Activated CD8-positive, alpha-beta memory T cell treated with anti-CD3 and anti-CD28 coated beads, Interleukin-2, amount 50 U/mL, for 1 hour (primary cell): ENCODE results near the gene SLCO3A1.

Experiments used
- DNase-seq: peaks from one replicate; pipeline ENCODE4 v3.0.0-alpha.2; 2020; ENCODE audit errors: extremely low read depth

SLCO3A1 gene

GRCh38 chr15:91861223-91861622 is 7.7 kb downstream of the SLCO3A1 start:
- DNase-seq: no peak

GRCh38 chr15:91862891-91863504 is 9.5 kb downstream of the SLCO3A1 start:
- DNase-seq: no peak

DNA sequence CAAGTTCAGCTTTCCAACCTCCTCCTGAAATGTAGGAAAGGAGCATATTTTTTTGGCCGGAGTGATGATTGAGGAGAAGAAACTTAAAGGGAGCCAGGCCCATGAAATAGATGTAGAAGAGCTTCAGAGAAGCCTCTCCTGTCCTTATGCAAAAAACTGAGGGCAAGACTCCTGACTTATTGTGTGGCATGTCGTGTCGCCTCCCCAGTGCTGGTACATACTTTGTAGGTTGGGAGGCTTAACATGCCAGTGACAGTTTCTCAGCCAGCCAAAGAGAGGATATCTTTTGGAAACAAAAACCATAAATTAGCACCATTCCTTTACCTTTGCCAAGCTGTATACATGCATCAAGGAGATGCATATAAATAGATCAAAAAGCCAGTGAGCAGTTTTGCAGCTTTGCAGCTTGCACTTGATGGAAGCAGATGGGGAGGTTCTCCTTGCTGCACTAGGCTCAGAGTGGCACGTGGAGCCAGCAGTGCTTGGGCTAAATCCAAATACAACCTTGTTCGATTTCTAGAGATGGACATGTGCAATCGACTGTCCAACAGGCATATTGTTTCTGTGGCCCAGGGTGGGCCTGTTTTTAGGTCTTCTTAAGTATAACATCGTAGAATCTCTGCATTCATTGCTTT is 10.2 kb downstream of the SLCO3A1 start:
- no peak for DNase-seq

DNA sequence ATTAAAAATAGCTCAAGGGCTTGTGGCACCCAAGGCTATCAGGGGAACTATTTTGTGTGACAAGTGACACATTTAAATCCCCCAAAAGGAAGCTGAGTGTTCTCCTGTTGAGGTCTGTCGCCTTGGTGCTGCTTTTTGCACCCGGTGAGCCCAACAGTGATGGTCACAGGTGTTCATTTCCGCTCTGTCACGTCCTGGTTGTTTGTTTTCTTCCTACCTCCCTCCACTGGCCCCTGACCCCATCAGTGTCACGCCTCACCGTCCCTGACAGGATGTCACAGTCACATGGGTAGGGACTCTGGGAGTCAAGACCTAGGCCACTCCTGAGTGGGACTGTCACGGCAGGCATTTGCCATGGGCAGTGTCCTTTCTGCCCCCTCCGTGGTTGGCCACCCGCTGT is 11.2 kb downstream of the SLCO3A1 start:
- no peak for DNase-seq

GRCh38 chr15:91865486-91865885 is 12.0 kb downstream of the SLCO3A1 start:
- no peak for DNase-seq

DNA sequence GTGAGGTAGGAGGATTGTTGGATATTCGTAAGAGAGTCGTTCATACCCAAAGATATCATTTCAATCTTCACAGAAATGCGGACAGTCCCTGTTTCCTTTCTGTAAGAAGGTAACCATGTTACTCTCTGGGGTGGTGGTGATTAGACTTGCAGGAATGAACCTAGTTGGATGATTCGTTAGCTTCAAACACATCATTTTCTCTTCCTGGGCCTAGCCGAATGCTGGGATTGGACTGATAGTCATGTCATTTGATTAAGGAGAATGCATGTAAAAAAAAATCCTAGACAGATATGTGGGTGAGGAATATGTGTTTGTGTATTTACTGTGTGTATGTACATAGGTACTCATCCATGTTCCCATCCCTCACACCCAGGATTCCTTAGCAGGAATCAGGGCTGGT is 12.4 kb downstream of the SLCO3A1 start:
- DNase-seq: no peak

GRCh38 chr15:91866371-91866905 is 12.9 kb downstream of the SLCO3A1 start:
- no peak for DNase-seq

GRCh38 chr15:91866971-91867372 is 13.5 kb downstream of the SLCO3A1 start:
- DNase-seq: no peak

GRCh38 chr15:91867581-91868026 is 14.1 kb downstream of the SLCO3A1 start:
- DNase-seq: no peak

- no peak for DNase-seq
Observed at GRCh38 chr15:91870876-91871537, 17.5 kb downstream of the SLCO3A1 start.

GRCh38 chr15:91871837-91872236 is 18.3 kb downstream of the SLCO3A1 start:
- no peak for DNase-seq

- DNase-seq: no peak
Observed at GRCh38 chr15:91872356-91873137, 19.0 kb downstream of the SLCO3A1 start.

- DNase-seq: no peak
Observed at GRCh38 chr15:91873138-91873536, 19.6 kb downstream of the SLCO3A1 start.

DNA sequence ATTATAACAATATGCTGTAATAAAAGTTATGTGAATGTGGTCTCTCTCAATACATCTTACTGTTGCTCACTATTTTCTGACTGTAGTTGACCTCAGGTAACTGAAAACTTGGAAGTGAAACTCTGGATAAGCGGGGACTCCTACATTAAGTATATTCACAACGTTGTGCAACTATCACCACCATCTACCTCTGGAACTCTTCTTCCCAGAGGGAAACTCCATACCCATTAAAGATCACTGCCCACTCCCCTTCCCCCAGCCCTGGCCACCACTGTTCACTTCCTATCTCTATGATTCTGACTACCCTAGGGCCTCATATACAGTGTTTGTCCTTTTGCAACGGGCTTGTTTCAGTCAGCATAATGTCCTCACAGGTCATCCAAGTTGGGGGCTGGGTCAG is 20.7 kb downstream of the SLCO3A1 start:
- DNase-seq: no peak

DNA sequence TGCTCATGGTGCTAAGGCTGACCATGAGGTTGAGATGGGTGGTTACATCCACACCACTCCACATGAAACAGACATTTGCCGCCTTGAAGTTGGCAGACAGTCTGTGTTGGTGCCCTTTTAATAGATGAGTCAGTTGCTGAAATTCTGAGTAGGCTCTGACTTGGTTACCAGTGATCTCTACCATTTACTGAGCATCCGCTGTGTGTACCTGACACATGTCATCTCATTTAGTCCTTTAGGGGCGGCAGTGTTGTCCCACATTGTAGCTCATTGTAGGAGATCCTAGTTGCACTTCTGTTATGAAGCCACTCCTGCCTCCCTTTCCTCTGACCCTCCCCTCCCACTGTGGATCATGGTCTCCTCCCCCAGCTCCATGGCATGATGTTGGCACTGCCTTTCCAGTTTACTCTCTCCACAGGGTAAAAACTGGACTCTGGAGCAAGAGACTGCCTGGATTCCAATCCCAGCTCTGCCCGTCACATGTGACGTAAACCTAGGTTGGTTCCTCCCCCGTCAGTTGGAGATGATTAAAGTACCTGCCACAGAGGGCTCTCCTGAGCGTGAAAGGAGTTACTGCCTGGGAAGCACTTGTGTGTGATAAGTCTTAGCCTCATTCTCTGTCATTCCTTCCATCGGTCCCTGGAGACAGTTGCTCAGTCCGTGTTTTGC is 21.6 kb downstream of the SLCO3A1 start:
- no peak for DNase-seq

GRCh38 chr15:91876187-91876586 is 22.7 kb downstream of the SLCO3A1 start:
- no peak for DNase-seq

- no peak for DNase-seq
Observed at GRCh38 chr15:91878319-91878870, 24.9 kb downstream of the SLCO3A1 start.

DNA sequence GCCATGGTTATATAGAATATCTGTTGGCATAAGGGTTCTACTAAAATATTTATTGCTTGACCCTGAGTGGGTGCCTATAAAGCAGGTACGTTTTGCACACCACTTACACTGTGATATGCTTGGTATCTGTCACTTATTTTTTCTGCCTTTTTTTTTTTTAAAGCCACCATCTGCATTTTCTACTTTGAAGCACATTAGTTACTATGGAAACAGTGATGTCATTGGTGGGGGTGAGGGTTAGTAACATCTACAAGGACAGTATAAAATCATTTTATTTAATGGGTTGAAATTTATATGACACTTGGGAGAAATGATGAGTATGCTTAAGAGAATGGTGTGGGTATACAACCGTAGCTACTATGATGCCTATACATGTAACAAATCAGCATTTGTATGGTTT is 25.6 kb downstream of the SLCO3A1 start:
- no peak for DNase-seq

DNA sequence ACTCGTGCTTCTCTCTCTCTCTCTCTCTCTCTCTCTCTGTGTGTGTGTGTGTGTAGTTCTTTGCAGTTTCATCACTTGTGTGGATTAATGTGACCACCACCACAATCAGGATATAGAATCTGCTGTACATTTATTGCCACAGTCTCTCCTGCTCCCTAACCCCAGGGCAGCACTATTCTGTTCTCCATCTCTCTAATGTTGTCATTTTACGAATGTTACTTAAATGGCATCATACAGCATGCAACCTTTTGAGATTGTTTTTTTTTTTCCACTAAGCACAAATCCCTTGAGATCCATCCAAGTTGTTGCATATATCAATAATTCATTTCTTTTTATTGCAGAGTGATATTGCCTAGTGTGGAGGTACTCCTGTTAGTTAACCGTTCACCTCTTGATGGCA is 26.9 kb downstream of the SLCO3A1 start:
- DNase-seq: no peak

DNA sequence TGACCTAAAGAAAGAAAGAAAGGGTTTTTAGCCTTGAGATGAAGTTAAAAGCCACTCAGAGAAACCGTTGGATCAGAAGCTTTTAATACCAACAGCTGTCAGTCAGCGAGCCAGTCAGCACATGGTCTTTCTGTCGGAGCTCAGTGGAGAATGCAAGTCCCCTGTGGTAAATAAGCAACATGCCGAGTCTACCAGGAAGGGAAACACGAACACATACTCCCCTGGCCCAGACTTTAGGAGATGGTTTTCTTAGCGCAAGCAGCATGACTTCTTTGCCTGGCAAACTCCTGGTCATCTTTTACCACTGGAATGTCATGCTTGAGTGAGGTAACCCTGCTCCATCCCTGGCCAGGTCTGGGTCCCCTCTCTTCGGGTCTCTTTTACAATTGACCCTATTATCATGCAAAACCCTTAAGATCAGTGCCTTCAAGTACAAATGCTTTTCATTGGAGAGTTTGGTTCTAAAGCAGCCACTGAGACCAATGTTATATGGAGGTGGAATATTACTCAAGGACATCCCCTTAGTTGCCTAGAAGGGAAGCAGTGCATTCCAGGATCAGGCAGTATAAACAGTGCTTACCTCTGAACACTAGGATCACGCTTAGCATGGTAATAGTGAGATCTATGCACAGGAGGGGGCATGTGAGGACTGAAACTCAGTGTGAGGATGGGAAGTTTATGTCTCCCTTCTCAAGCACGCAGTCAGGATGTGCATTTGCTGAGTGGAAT is 28.2 kb downstream of the SLCO3A1 start:
- DNase-seq: no peak
